Measurements from ENCODE around the gene CLDN22.

Gene CLDN22

GRCh38 chr4:183320211-183321059 is at the start of gene CLDN22:
Gene CLDN22, minus strand, starts transcription at chr4:183320276. Its CDS starts 58 bp downstream, at chr4:183320218.
- DNase-seq (ENCODE audit: low spot score) = no peak

DNA sequence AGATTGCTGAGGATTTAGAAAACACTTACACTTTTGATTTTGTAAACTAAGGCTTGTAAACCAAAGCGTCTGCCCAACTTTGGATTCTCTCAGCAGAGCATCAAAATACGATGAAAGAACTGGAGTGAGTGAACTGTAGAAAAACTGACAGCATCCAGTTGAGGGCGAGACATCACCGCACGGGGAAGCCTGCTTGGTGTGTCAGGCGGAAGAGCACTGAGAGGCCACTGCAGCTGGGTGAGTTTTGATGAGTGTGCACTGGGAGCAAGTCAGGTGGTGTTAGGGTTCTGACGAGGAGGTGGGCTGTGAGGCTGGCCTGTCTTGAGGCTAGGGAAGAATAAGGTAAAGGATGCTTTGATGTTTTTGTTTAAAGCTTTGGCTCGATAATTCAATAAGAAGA is 49.0 kb upstream of the CLDN22 start:
- no peak for DNase-seq (ENCODE audit: low spot score)

- DNase-seq (ENCODE audit: low spot score) = no peak
Measured at GRCh38 chr4:183366206-183366835, 46.2 kb upstream of the CLDN22 start.

- no peak for DNase-seq (ENCODE audit: low spot score)
Measured at GRCh38 chr4:183364025-183364424, 43.9 kb upstream of the CLDN22 start.

GRCh38 chr4:183362916-183363542 is 43.0 kb upstream of the CLDN22 start:
- DNase-seq (ENCODE audit: low spot score) = no peak

- no peak for DNase-seq (ENCODE audit: low spot score)
Measured at GRCh38 chr4:183362036-183362435, 42.0 kb upstream of the CLDN22 start.

- DNase-seq (ENCODE audit: low spot score) = no peak
Measured at GRCh38 chr4:183360161-183360919, 40.3 kb upstream of the CLDN22 start.

GRCh38 chr4:183358215-183358755 is 38.2 kb upstream of the CLDN22 start:
- DNase-seq (ENCODE audit: low spot score) = no peak

DNA sequence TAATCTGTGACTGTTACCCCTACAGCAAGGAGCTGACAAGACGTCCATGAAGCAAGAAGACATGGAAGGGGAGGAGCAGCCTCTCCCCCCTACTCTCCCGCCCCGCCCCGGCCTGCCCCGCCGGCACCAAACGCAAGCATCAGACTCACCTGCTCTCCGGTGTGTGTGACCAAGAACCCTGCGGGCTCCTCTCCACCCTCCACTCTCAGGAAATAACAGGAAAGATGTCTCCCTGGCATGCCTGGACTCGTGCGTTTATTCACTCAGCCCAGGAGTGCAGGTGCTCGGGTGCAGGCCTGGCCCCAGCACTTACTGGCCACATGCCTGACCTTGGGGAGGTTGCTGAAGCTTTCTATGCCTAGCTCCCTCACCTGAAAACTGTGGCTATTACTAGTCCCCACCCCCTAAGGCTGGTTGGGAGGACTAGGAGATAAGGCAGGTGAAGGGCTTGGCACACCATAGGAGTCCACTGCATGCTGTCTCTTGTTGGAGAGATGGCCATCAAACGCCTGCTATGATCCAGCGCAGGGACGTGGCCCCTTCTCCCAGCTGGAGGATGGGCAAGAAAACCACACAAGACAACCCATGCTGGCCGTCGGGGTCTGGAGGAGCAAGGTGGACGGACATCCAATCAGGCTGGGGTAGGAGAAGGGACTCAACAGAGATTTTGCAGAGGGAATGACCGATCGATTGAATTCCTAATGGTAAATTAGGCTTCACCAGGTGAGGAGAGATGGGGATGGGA is 37.0 kb upstream of the CLDN22 start:
- DNase-seq (ENCODE audit: low spot score) = no peak

DNA sequence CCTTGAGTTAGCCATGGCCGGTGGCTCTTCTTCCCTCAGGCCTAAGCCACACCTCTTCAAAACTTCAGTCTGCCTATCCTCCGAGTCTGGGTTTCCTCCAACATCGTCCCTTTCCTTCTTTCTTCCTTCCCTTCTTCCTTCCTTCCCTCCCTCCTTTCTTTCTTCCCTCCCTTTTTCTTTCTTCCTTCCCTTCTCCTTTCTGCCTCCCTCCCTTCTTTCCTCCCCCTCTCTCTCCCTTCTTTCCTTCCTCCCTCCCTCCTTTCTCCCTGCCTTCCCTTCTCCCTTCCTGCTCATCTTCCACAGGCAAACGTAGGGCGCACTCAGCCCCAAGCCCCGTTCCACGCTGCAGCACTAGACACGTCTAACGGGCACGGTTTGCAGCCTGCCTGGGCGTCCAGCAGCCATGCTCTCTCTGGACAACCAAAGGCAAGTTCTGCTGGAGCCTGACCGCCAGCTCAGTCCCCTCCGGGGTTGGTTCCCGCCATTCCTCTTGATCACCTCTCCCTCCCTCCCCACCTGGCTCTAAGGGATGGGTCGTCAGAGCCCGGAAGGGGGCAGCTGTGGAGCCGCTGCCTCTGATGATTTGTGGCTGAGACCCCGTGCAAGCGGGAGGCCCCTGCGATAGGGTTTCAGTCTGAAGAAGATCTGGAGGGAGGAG is 36.2 kb upstream of the CLDN22 start:
- DNase-seq (ENCODE audit: low spot score) = no peak

DNA sequence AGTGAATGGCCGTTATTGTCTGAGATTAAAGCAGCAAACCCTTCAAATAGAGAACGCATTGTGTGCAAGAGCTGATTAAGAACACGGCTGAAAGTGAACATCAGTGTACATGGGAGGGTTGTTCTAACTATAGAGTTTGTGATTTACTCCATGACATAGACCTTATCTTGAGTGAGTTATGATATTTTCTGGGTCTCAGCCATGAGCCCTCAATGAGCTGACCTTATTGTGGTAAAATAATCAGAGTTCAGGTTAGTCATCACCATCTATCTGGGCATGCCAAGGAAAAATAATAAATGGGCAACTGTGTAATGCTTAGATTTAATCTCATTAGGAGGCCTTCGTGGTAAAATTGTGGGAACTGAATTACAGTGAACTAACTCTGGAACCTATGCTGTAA is 35.3 kb upstream of the CLDN22 start:
- no peak for DNase-seq (ENCODE audit: low spot score)

GRCh38 chr4:183354219-183354618 is 34.1 kb upstream of the CLDN22 start:
- DNase-seq (ENCODE audit: low spot score) = no peak

DNA sequence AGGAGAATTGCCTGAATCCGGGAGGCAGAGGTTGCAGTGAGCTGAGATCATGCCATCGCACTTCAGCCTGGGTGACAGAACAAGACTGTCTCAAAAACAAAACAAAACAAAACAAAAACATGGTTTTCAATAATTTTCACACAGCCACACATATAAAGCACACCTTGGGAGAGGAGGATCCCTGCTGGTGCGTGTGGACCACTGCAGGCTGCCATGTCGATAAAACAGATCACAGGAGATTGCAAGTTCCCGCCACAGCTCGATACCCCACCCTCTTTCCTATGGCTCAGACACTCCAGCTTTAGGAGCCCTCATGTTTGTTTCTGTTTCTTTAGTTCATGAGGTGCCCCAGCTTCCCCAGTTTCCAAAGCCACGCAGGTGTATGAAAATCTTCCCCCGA is 33.5 kb upstream of the CLDN22 start:
- no peak for DNase-seq (ENCODE audit: low spot score)

- no peak for DNase-seq (ENCODE audit: low spot score)
Measured at GRCh38 chr4:183352546-183352945, 32.5 kb upstream of the CLDN22 start.

- no peak for DNase-seq (ENCODE audit: low spot score)
Measured at GRCh38 chr4:183350317-183351071, 30.4 kb upstream of the CLDN22 start.

DNA sequence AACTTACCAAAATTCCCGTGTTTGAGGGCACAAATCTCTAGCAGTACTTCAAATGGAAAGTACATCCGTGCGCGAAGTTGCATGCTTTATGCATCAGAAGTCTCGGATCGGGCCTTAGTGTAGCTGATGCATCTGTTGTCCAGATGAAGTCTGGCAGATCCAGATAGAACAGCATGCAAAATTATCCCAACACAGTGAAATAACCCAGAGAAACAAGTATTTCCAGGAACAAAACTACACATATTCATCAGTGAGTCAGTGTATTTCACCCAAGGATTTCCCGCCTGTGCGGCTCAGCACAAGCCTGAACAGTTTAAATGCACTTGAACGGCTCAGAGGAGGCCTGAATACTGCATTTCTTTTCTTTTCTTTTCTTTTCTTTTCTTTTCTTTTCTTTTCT is 29.6 kb upstream of the CLDN22 start:
- DNase-seq (ENCODE audit: low spot score) = no peak

DNA sequence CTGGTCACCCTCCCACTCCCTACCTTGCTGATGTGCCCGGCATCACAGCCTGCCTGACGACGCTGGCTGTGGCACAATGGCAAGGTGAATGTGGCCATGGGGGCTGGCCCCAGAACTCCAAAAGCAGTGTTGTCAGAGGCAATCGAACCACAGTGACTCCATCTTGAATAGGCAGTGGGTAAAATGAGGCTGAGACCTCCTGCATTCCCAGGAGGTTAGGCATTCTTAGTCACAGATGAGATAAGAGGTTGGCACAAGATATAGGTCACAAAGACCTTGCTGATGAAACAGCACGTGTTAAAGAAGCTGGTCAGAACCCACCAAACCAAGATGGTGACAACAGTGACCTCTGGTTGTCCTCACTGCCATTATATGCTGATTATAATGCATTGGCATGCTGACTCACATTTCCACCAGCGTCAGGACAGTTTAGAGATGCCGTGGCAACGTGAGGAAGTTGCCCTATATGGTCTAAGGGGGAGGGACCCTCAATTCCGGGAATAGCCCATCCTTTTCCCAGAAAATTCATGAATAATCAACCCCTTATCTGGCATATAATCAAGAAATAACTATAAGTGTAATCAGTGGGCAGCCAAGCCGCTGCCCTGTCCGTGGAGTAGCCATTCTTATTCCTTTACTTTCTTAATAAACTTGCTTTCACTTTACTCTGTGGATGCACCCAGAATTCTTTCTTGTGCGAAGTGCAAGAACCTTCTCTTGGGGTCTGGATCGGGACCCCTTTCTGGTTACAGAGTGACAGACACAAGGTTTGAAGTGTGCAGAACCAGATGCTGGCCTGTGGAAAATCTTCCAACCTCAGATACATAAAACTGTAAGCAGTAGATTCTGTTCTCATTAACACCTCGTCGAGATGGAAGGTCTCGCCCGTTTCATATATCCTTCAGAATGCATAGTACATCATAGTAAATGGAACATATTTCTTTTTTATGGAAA is 28.9 kb upstream of the CLDN22 start:
- peak; percentile 79 for DNase-seq (ENCODE audit: low spot score)

DNA sequence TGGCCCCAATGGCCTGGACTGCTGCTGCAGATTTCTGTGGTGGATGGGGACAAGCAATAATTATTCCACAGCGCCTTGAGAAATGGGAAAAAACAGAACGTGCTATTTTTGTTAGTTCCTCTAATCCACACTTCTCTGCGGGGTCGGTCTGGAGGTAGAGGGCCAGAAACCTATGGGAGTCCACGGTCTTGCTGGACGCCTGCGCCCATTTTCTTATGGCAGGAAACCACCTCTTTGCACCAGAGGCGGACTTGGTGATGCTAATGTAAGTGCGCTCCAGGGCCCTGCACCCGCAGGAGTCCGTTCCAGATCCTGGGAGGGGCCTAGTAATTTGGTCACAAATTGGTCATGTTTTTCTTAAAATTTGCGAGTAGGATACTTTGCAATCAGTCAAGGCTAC is 28.1 kb upstream of the CLDN22 start:
- DNase-seq (ENCODE audit: low spot score) = no peak

DNA sequence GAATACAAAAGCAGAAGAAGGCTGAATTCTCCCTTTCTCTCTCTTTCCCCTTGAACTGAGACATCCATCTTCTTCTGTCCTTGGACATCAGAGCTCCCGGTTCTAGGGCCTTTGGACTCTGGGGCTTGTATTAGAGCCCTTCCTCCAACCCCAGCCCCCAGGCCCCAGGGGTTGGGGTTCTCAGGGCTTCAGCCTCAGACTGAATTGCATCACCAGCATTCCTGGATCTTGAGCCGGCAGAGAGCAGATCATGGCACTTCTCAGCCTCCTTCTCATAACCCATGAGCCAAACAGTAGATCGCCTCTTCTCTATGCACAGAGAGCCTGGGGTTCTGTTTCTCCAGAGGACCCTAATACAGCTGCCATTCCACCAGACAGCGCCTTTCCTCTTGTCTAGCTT is 27.5 kb upstream of the CLDN22 start:
- DNase-seq (ENCODE audit: low spot score) = no peak

Measured in activated CD4-positive, alpha-beta T cell treated with anti-CD3 and anti-CD28 coated beads, Interleukin-2, Interleukin-4, amounts not matched to agents 100 ng/mL and 50 ng/mL, durations not matched to agents 16 hours and 8 hours (primary cell).